Activated T-helper 2 cell treated with anti-CD3 and anti-CD28 coated beads, Interferon-gamma antibody, Interleukin-2, Interleukin-4, amounts not matched to agents 10 μg/mL and 5 μg/mL and 100 μg/mL, durations not matched to agents 14 hours and 24 hours and 36 hours (primary cell): ENCODE measurements around the gene DOCK1. TPM values are rescaled to one million over a fixed set of nuclear protein-coding genes. Genes with fewer than 3 reads are reported as not detected.

Experiments used
- DNase-seq: peaks from one replicate; pipeline ENCODE4 v3.0.0; 2021; ENCODE audit warnings: low spot score
- H3K27ac Mint-ChIP-seq: one replicate; pipeline ENCODE4 v1.8.0; 2021; ENCODE audit warnings: mixed read lengths
- H3K27me3 Mint-ChIP-seq: one replicate; pipeline ENCODE4 v1.8.0; 2021; ENCODE audit warnings: low read depth, mixed read lengths
- H3K36me3 Mint-ChIP-seq: one replicate; pipeline ENCODE4 v1.8.0; 2021; ENCODE audit warnings: low read depth, mixed read lengths
- H3K4me1 Mint-ChIP-seq: one replicate; pipeline ENCODE4 v1.8.0; 2021; ENCODE audit warnings: low read depth, mixed read lengths
- H3K4me3 Mint-ChIP-seq: one replicate; pipeline ENCODE4 v1.8.0; 2021; ENCODE audit warnings: low read depth, mild to moderate bottlenecking, moderate library complexity, mixed read lengths
- H3K9me3 Mint-ChIP-seq: one replicate; pipeline ENCODE4 v1.8.0; 2021; ENCODE audit warnings: mixed read lengths
- intact Hi-C: fragments of 100-400 bp; cut with micrococcal nuclease; formaldehyde crosslinking; loops from one replicate; pipeline ENCODE4 v1.15.1; 2023
- total RNA-seq: library from RNA; stranded (reverse); gene quantifications from 2 replicates; pipeline ENCODE4 v1.2.3, GENCODE V29; 2022

The DOCK1 gene
- total RNA-seq, 1 donor from 2014 or later: 0.59 TPM

DNA sequence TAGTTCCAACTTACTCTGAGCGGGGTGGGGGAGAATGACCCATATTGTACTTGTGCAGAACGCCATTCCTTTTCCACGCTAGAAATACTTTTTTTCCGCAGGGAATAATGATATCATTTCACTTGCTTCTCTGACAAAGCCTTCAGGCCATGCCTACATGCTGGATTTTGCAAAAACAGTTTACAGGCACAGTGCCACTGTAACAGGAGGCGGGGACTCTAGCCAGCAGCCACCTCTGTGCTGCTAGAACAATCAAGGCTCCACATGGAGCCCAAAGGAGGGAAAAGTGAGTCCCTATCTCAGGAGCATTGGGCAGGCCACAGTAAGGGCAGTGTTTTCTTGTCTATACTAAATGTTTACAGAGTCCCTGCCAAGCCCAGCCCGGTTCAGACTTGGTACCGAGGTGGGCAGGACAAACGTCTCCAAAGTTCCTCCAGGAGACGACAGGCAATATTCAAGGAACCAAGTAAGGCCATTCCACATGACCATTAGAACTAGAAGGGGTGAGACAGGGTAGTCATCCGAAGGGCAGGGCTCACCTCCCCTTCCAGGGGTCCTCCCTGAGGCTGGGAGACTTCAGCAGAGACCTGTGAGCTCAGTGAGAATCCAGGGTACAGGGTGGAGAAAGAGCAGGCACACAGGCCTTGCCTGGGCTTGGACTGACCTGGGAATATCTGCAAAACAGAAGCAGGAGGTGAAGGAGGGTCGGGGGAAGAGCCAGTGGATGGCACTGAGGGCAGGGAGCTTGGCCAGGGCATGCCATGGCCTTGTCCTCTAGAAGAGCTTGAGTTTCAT lies 553.0 kb downstream of the DOCK1 start:
- Mint-ChIP-seq H3K36me3 (no peaks in the 10 kb centered on the region), H3K27ac (no peak overlapping the region), H3K27me3 (no peaks in the 10 kb centered on the region), H3K4me3 (no peak overlapping the region), H3K9me3 (no peaks in the 10 kb centered on the region), H3K4me1 (no peaks in the 10 kb centered on the region)
- intact Hi-C loops: no loop called here
- DNase-seq: no peak

DNA sequence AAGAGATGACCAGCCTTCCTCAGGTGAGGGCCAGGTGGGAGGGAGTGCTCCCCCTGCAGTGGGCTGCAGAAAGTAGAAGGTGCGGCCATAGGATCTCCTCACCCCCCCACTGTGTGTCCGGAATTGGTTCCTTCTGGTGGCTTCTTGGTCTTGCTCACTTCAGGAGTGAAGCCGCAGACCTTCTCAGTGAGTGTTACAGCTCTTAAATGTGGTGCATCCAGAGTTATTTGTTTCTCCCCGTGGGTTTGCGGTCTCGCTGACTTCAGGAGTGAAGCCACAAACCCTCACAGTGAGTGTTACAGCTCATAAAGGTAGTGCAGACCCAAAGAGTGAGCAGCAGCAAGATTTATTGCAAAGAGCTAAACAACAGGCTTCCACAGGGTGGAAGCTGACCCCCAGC lies 553.6 kb downstream of the DOCK1 start:
- intact Hi-C loops: no loop called here
- H3K27me3 Mint-ChIP-seq: no peaks in the 10 kb centered on the region
- no peaks in the 10 kb centered on the region for H3K36me3 Mint-ChIP-seq
- no peaks in the 10 kb centered on the region for H3K4me1 Mint-ChIP-seq
- no peak for DNase-seq
- no peak overlapping the region for H3K27ac Mint-ChIP-seq
- no peak overlapping the region for H3K4me3 Mint-ChIP-seq
- H3K9me3 Mint-ChIP-seq: no peaks in the 10 kb centered on the region

DNA sequence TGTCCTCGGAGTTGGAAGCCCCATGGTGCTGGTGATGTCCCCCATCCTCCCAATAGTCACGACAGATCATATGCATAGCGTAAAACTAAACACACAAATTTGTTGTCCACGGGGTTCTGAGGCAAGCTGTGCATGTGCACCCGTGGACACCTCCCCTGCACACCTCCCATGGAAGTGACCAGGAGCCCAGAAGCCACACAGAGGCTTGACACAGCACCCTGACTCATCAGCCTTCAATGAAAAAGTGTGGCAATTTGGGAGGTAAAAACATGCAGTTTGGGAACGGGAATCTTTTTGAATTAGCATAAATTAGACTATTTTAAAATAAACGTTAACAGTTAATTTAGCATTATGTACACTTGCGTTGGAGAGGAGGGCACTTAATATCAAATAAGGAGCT lies 554.7 kb downstream of the DOCK1 start:
- Mint-ChIP-seq H3K36me3 (no peaks in the 10 kb centered on the region), H3K9me3 (no peaks in the 10 kb centered on the region), H3K4me1 (no peaks in the 10 kb centered on the region), H3K27ac (no peak overlapping the region), H3K4me3 (no peak overlapping the region), H3K27me3 (no peaks in the 10 kb centered on the region)
- intact Hi-C loops: no loop called here
- no peak for DNase-seq

DNA sequence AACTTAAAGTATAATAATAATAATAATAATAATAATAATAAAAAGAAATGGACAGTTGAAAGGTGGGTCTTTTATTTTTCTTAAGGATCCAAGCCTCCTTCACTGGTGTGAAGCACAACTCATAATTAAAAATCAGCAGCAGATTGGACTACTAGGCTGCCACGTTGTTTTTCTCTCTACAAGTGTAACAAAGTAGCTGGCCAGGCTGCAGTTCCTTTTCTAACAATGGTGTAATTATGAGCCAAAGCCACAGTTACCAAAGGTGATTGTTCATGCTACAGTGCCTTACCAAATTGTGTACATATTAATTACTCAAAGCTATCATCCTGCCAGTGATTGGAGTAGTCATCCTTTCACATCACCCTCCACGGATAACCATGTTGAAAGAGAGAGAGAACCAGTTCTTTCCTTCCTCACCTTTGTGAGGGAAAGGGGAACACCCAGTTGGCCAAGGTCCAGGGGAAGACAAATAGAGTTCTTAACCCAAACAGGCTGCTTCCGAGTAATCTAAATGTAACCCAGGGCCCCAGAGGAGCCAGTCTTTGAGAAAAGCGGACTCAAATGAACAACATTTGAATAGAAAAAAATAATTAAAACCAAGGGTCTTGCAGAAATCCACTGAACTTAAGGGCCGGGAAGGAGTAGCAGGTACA lies 557.5 kb downstream of the DOCK1 start:
- intact Hi-C loops: no loop called here
- Mint-ChIP-seq H3K27me3 (no peaks in the 10 kb centered on the region), H3K27ac (no peak overlapping the region), H3K4me1 (no peaks in the 10 kb centered on the region), H3K36me3 (no peaks in the 10 kb centered on the region), H3K9me3 (no peaks in the 10 kb centered on the region), H3K4me3 (no peak overlapping the region)
- no peak for DNase-seq

DNA sequence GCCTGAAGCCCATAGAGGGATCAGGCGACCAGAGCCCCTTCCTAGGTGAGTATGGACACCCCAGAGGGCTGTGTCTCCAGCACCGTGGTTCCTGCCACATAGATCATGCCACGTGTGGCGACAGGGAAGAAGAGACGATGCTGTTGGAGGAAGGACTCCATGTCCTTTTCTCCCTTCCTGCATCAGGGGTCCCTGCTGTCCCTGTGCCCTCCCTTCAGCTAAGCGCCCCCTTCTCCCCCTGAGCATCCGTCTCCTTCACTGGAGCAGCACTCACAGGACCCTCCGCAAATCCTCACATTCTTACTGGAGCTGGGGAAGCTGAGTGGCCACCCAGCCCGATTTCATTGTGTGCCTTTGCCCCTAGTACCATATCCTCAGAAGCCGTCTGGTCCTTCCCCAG lies 558.3 kb downstream of the DOCK1 start:
- no peak overlapping the region for H3K4me3 Mint-ChIP-seq
- H3K27me3 Mint-ChIP-seq: no peaks in the 10 kb centered on the region
- no peaks in the 10 kb centered on the region for H3K36me3 Mint-ChIP-seq
- intact Hi-C loops: no loop called here
- no peaks in the 10 kb centered on the region for H3K4me1 Mint-ChIP-seq
- no peak overlapping the region for H3K27ac Mint-ChIP-seq
- H3K9me3 Mint-ChIP-seq: no peaks in the 10 kb centered on the region
- DNase-seq: no peak

DNA sequence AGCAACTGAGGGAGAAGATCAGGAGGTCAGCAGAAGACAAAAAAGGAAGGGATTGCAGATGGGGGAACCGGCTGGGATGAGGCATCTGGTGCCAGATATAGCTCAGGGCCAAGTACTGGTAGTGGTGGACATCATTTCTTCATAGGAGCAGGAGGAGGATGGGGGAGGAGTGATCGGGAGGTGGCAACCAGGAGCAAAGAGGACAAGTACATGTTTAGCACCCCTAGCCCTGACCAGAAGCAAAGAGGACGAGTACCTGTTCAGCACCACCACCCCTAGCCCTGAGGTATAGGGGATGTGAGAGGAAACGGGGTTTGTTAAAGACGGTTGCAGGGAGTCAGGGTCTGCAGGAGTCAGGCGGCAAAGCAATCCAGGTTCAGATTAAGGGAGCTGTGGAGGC lies 559.3 kb downstream of the DOCK1 start:
- Mint-ChIP-seq H3K27me3 (no peaks in the 10 kb centered on the region), H3K36me3 (no peaks in the 10 kb centered on the region), H3K9me3 (no peaks in the 10 kb centered on the region), H3K4me3 (no peak overlapping the region), H3K4me1 (no peaks in the 10 kb centered on the region), H3K27ac (no peak overlapping the region)
- DNase-seq: no peak
- intact Hi-C loops: no loop called here

DNA sequence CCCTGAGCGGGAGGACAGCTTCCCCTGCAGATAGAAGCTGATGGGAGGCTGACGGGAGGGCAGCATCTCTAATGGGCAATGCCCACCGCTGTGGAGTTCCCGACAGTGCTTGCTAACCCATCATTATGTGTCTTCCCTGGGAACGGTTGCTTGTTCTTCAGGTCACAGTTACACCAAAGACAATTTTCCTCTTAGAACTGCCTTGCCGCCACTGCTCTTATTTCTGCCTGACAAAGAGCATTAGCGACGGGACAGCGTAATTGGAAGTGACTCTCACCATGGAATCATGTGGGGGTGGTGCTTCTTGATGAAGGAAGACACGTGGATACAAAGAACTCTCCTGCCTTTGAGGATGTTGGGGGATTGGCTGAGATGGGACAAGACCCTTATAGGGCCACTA lies 562.6 kb downstream of the DOCK1 start:
- intact Hi-C loops: no loop called here
- Mint-ChIP-seq H3K4me1 (no peaks in the 10 kb centered on the region), H3K36me3 (no peaks in the 10 kb centered on the region), H3K27ac (no peak overlapping the region), H3K4me3 (no peak overlapping the region), H3K27me3 (no peaks in the 10 kb centered on the region), H3K9me3 (no peaks in the 10 kb centered on the region)
- no peak for DNase-seq

DNA sequence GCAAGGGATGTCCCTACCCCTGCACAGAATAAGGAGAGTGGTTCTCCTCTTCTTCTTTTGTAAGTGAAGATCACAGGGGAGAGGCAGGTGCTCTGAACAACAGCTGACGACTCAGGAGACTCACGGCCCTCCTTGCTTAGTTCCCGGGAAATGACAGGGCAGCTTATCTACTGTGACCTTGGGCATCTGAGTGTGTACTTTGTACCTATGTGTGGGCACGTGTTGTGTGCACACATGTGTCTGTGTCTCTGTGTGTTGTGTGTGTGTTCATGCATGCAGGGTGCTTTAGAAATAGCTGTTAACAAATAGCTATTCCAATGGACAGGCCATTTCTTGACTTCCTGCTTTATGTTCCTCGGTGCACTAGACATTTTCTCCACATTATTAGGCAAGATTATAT lies 563.4 kb downstream of the DOCK1 start:
- Mint-ChIP-seq H3K9me3 (no peaks in the 10 kb centered on the region), H3K4me1 (no peaks in the 10 kb centered on the region), H3K27me3 (no peaks in the 10 kb centered on the region), H3K4me3 (no peak overlapping the region), H3K27ac (no peak overlapping the region), H3K36me3 (no peaks in the 10 kb centered on the region)
- intact Hi-C loops: no loop called here
- no peak for DNase-seq

DNA sequence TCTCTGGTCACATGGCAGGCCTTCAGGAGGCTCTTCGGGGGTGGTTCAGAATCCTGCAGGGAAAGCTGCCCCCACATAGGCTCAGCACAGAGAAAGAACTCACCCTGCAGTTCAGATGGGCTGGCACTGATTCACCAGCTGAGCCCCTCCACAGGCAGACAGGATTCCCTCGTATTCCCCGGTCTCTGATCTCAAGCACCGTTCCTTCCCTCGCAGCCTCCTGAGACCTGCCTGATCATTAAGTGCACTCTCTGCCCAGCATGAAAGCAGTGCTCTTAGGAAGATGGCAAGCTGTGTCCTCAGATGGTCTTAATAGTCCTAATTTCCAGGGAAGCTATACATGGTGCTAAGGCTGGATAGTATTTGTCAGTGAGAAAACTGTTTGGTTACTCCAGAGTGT lies 565.7 kb downstream of the DOCK1 start:
- no peaks in the 10 kb centered on the region for H3K36me3 Mint-ChIP-seq
- H3K4me3 Mint-ChIP-seq: no peak overlapping the region
- no peak for DNase-seq
- H3K27ac Mint-ChIP-seq: no peak overlapping the region
- H3K9me3 Mint-ChIP-seq: no peaks in the 10 kb centered on the region
- H3K4me1 Mint-ChIP-seq: no peaks in the 10 kb centered on the region
- no peaks in the 10 kb centered on the region for H3K27me3 Mint-ChIP-seq
- intact Hi-C loops: no loop called here

DNA sequence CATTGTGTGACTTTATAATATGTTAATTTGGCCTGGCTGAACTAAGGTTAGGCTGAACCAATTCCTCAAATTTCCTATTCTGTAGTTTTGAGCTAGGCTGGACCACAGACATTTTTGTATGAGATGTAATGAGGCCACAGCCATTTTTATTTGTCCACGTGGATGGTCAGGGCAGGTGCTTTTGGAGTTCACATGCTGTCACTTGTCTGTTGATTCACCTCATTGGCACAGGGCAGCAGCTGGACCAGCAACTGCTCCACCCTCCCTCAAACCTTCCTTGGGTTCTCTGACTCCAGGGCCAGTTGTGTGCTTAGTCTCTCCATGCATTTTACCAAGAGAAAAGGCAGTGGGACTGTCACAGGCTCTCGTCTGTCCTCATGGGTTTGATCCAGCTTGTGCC lies 567.7 kb downstream of the DOCK1 start:
- DNase-seq: no peak
- Mint-ChIP-seq H3K4me1 (no peaks in the 10 kb centered on the region), H3K4me3 (no peak overlapping the region), H3K27me3 (no peaks in the 10 kb centered on the region), H3K9me3 (no peaks in the 10 kb centered on the region), H3K36me3 (no peaks in the 10 kb centered on the region), H3K27ac (no peak overlapping the region)
- intact Hi-C loops: no loop called here

DNA sequence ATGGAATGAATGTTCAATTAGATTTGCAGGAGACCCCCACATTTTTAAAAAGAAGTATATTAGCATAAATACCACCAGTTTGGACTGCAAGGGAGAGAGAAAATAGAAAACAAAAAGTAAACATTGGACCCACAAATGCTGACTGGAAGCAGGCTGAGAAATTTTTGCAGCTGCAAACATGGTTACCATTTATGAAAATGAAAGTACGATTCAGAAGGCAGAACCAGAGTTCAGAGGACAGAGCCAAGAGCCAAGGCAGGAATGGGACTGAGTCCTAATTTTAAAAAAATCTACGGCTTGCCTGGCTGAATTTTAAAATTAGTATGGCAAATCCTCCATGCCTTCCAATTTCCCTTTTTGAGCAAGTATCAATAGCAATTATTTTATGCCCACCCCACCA lies 569.3 kb downstream of the DOCK1 start:
- H3K27me3 Mint-ChIP-seq: no peaks in the 10 kb centered on the region
- H3K4me1 Mint-ChIP-seq: no peaks in the 10 kb centered on the region
- intact Hi-C loops: no loop called here
- no peak for DNase-seq
- H3K4me3 Mint-ChIP-seq: no peak overlapping the region
- H3K27ac Mint-ChIP-seq: no peak overlapping the region
- H3K9me3 Mint-ChIP-seq: no peaks in the 10 kb centered on the region
- H3K36me3 Mint-ChIP-seq: no peaks in the 10 kb centered on the region

DNA sequence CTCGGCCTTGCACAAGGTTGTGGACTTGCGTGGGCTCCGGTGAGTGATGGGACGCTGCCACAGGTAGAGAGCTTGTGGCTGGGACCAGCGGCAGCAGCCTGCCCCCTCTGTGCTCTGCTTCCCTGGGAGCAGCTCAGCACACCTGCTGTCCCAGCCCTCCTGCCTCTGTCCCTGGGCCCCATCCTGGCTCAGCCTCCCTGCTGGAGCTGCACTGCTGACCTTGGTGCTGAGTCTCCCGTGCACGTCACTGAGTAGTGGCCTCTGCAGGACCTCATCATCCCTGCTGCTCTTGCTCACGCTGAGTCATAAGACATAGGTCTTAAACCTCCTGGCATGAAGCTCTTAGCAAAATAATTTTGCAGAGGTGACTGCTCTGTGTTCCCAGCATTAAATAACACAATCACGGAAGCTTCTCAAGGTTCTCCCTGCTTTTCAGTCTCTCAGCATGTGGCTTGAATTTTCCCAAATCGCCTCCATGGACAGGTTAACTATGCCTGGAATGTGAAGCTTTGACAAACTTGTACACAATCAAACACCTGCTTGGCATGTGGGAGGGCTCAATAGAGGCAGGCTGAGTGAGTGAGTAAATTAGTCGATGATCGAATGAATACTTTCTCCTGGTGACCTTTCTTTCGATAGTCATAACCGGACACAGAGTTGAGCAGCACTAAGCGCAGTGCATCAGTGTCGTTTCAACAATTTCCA lies 580.1 kb downstream of the DOCK1 start:
- Mint-ChIP-seq H3K27ac (no peak overlapping the region), H3K36me3 (no peaks in the 10 kb centered on the region), H3K4me1 (no peaks in the 10 kb centered on the region), H3K9me3 (no peaks in the 10 kb centered on the region), H3K27me3 (no peaks in the 10 kb centered on the region), H3K4me3 (no peak overlapping the region)
- intact Hi-C loops: no loop called here
- no peak for DNase-seq

DNA sequence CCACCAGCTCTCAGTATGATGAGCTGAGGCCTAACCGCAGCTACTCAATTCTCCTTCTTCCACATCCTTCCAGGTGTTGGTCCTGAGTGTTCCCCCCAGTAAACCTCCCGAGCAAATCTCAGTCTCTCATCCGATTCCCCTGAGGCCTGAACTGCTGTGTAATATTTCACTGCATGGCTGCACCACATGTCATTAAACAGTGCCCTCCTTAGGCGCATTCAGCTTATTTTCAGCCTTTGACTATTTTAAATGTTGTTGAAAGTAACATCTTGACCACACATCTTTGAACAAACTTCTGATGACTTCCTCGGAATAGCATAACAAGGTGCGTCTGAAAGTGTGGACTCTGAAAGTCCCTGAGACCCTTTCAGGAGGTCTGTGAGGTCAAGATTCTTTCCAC lies 581.1 kb downstream of the DOCK1 start:
- H3K27ac Mint-ChIP-seq: no peak overlapping the region

More for the DNA sequence above, 581.1 kb downstream of the DOCK1 start:
- DNase-seq: no peak
- Mint-ChIP-seq H3K4me1 (no peaks in the 10 kb centered on the region), H3K9me3 (no peaks in the 10 kb centered on the region), H3K36me3 (no peaks in the 10 kb centered on the region), H3K27me3 (no peaks in the 10 kb centered on the region), H3K4me3 (no peak overlapping the region)
- intact Hi-C loops: no loop called here
